Left renal cortex interstitium (tissue), 4 donors: ENCODE results near the gene CDC123. TPM values are rescaled to one million over a fixed set of nuclear protein-coding genes. Genes with fewer than 3 reads are reported as not detected.
"Not testable (repeated sequence)": the region's sequence is repeated elsewhere in the genome, so short reads cannot be mapped to it uniquely, and the experiment has no call there.

Source experiments
- DNase-seq, 4 donors: peaks; one replicate each; pipeline ENCODE4 v3.0.0-alpha.2; 2013; ENCODE audit warnings: low read depth in 4 of 4, low spot score in 2 of 4, missing footprints in 1 of 4
- polyA plus RNA-seq, 4 donors: library from polyadenylated mRNA; unstranded; fragments of 120-200 nt; gene quantifications; one replicate each; pipeline ENCODE4 v1.2.1, GENCODE V29; 2013; ENCODE audit not compliant: insufficient read length in 4 of 4

The CDC123 gene, protein sequence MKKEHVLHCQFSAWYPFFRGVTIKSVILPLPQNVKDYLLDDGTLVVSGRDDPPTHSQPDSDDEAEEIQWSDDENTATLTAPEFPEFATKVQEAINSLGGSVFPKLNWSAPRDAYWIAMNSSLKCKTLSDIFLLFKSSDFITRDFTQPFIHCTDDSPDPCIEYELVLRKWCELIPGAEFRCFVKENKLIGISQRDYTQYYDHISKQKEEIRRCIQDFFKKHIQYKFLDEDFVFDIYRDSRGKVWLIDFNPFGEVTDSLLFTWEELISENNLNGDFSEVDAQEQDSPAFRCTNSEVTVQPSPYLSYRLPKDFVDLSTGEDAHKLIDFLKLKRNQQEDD
- polyA plus RNA-seq, result 100 to 1,000 TPM; 110 to 130 (median 120) TPM

GRCh38 chr10:12195603-12196506, at the start of gene CDC123, which contains the start of gene NUDT5:
TSS of gene CDC123 (plus strand) at chr10:12196188. CDS start at chr10:12196246, 58 bp downstream.
TSS of gene NUDT5 (minus strand) at chr10:12195891. CDS start at chr10:12186291, 9,600 bp downstream.
- peak; percentile 85 to 96 (median 88) for DNase-seq

DNA sequence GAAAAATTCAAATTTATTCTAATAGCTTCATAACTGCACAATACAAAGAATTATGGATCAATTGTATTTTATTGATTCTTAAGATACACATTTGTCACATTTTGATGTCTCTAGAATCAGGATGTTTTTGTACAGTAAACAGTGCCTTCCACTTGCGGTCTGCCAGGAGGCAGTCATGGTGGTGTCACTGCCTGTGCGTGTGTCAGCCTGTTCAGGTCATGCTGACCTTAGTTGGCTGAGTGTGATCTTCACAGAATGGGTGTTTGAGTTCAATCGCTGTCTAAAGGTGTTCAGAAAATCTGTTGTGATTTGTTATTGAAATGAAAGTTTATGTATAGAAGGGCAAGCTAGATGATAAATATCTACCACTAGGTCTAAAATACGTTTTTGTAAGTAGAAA, 45.8 kb upstream of the CDC123 start:
- no peak for DNase-seq

DNA sequence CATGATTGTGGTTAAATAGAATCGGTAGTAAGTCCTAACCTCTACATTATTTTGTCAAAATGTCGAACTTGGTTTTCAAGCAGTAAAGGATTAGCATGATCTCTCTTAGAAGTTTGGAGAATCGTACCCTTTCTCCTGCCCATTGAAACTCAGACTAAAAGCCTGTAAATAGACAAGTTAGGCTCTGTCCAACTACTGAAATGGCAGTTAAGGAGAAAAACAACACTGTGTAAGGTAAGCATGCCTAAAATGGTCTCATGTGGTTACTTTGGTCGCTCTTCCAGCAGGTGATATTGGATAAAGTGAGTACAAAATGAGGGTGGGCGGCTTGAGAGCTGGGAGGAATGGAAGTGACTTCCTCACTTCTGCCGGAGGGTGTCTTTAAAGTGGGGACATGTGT, 41.5 kb upstream of the CDC123 start:
- DNase-seq, result no peak

DNA sequence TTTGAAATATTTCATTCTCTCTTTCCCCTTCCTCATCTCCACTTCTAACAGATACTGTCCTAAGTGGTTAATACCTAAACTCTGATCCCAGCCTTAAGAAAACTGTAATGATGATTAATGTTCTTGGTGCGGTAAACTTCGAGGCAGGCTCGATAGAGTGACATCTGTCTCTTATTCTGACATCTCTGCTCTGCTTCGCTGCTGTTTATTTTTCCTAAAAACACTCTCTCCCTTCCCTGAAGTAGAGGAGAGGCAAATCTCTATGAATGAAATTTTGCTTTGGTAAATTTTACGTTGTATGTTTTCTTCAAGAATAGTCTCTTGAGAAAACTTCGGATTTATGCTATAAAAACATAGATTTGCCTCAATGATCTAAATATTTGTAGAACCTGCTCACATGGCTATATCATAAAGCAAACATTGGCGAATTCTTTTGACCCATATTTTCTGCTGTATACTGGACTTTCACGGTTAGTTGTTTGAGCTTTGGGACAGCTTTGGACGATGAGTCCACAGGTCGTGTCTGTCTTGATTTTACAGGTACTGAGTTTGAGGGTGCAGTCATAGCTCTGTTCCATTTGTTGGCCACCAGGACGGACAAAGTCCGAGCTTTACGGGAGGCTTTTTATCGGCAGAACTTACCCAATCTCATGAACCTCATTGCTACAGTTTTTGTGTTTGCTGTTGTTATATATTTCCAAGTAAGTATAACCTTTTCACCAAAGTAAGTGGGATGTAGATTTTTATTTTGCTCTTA, 39.4 kb upstream of the CDC123 start:
- DNase-seq, result no peak

GRCh38 chr10:12158111-12158510, 37.9 kb upstream of the CDC123 start:
- DNase-seq, result no peak

GRCh38 chr10:12160664-12161063, 35.3 kb upstream of the CDC123 start:
- DNase-seq, result no peak

- DNase-seq, result no peak
These were observed 33.1 kb upstream of the CDC123 start for GRCh38 chr10:12162927-12163326.

DNA sequence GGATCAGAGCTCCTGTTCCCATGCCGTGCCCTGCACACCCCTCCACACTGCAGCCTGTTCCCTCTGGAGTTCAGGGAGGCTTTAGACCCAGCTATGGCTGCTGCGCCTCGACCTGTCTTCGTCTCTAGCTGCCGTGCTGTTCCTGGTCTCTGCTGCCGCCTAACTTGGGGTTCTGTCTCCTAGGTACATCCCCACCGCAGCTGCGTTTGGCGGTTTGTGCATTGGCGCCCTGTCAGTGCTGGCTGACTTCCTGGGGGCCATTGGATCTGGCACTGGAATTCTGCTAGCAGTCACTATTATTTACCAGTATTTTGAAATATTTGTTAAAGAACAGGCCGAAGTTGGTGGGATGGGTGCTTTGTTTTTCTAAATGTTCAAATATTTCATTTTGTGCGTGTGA, 31.9 kb upstream of the CDC123 start:
- DNase-seq, result no peak

DNA sequence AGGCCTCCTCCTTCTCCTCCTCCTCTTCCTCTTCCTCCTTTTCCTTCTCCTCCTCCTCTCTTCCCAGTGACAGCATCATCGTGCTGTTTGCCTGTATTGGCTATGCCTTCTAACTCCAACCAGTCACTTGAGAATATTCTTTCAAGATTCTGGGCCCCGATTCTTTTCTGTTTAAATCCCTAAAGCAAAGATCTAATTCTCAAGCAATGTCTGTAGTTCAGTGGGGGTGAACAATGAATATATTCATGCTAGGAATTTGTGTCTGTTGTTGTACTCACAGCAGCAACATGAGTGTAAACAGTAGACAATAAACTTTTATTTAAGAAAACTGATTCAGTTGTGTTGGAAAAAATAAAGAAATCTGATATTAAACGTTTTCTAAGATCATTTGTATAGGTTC, 31.0 kb upstream of the CDC123 start:
- DNase-seq, result no peak

DNA sequence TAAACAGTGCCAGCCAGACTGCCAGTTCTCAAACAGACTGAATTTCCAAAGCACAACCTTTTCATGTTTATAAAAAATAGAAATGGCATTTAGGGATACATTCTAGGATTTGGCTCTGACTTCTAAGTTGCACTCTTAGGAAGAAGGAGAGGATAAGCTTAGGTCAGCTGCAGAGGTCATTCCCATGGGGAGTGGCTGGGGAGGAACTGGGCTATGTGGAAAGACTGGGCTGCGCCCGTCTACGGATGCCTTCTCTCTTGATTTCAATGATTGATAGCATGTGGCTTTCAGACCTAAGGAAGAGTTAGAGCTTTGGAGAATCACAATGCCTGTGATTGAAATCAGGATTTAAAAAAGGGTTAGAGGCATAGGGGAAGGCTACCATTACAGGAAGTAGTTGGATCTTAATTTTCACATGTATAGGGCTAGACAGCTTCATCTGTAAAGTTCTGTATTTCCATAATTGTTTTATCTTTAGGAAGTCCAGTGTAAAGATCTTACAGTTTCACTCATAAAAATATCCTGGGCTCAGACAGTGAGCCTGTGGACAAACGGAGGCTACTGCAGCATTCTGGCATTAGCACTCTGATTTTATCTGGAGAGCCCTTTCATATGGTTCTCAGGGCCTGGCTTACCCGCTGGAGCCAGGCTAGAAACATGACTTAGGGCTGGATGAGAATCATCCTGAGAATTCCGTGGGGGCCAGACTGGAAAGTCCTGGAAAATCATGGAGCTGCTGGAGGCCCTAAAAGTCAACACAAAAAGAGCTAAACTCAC, 29.8 kb upstream of the CDC123 start:
- DNase-seq, result no peak

GRCh38 chr10:12171512-12171911, 24.5 kb upstream of the CDC123 start:
- DNase-seq, result not testable (repeated sequence)

DNA sequence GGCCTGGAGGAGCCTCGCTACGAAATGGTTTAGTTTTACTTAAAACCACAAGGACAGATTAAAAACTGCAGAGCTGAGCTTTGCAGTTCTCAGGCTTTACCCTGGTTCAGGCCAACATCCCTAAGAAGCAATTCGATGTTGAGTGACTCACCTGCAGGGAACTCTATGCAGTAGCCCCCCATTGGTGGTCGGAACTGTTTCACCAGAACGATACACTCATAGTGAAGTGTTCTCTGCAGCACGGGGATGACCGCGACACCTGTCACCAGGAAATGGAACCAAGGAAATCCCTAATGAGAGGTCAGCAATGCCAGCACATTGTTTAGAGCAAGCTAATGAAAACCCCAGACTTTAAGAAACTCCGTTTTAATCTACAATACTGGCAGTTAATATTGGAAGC, 18.3 kb upstream of the CDC123 start:
- DNase-seq, result no peak

DNA sequence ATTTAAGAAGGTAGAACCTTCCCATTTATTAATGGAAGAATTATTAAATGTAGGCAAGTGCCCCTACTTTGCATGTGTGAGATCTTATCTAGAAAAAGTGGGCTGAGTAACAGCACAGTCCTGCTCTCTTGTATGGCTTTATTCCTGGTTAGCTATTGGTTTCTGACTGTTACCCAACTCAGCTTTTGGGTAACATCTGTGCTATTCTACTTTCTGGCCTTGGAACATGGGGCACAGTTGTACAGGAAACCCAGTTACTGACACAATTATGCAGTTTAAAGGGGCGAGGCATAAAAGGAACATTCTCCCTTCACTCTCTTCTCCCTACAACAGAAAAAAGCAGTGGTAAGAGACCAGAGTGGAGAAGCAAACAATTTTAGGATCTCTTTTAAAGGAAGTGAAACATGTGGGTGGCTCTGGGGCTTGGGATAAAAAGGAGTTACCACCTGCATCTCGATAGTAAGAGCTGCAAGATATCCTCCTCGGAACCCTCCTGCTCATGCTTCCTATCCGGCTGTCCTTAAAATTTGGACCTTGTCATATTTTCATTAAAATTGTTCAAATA, 16.3 kb upstream of the CDC123 start:
- no peak for DNase-seq

DNA sequence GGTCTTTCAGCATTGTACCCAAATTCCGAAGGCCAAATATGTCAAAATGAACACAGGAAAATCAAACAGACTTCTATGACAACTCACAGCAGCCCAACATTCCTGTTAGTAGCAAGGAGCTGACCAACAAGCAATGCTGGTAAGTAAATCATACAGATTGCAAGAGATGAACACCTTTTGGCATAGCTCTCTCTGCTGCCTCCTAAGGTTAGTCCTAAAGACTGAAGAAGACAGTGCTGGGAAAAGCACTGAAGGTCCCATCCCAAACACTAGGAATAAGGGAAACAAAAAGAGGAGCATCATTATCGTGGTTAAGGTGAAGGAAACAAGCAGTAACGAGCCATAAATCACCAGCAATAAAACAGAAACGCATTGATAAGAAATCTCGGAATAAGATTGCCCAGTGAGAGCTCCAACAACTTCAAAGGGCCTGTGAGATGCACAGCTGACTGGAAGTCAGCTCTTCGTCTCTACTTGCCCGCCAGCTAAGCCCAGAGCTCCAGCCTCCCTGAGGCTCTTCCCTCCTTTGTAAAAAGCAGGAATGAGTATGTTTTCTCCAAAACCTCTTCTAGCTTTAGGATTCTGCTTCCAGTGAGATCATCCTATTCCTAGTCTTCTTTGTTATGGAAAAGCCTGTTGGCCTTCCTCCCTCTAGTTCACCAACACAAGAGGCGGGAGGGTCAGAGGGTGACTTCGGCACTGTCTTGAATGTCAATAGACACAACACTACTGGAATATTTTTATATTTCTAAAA, 15.6 kb upstream of the CDC123 start:
- no peak for DNase-seq

DNA sequence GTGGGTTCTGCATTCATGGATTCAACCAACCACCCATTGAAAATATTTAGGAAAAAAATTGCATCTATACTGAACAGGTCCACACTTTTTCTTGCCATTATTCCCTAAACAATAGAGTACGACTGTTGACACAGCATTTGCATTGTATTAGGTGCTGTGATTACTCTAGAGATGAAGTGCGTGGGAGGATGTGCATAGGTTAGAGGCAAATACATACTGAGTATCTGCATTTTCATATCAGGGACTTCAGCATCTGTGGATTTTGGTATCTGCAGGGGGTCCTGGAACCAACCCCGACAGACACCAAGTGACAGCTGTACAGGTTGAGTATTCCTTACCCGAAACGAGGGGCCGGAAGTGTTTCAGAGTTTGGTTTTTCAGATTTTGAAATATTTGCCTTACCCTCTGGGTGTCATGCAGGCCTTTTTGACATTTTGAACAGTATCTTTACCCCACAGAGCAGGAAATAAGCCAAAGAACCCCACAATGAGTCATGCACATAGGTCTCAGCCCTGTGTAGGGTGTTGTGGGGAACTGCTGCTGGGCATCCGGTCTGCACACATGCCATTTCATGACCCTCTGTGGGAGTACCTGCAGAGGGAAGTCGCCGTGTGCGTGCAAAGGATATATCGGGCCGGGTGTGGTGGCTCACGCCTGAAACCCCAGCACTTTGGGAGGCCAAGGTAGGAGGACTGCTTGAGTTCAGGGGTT, 14.8 kb upstream of the CDC123 start:
- no peak for DNase-seq

- no peak for DNase-seq
These were observed 11.8 kb upstream of the CDC123 start for GRCh38 chr10:12184165-12184564.

- no peak for DNase-seq
These were observed 9.7 kb upstream of the CDC123 start for GRCh38 chr10:12186323-12186722.

- DNase-seq, result no peak
These were observed 8.6 kb upstream of the CDC123 start for GRCh38 chr10:12187321-12187905.
